Endothelial cell of coronary artery (primary cell): ENCODE data around the gene PPP2R3C. TPM values are rescaled to one million over a fixed set of nuclear protein-coding genes. Genes with fewer than 3 reads are reported as not detected.

Source experiments
- total RNA-seq: library from RNA; depleted of rRNA; stranded (reverse); fragments of >200 nt; gene quantifications from 2 replicates; pipeline ENCODE4 v1.2.3, GENCODE V29; 2014

The PPP2R3C gene
- 31.3 and 40.3 TPM in 2 replicates for total RNA-seq

DNA sequence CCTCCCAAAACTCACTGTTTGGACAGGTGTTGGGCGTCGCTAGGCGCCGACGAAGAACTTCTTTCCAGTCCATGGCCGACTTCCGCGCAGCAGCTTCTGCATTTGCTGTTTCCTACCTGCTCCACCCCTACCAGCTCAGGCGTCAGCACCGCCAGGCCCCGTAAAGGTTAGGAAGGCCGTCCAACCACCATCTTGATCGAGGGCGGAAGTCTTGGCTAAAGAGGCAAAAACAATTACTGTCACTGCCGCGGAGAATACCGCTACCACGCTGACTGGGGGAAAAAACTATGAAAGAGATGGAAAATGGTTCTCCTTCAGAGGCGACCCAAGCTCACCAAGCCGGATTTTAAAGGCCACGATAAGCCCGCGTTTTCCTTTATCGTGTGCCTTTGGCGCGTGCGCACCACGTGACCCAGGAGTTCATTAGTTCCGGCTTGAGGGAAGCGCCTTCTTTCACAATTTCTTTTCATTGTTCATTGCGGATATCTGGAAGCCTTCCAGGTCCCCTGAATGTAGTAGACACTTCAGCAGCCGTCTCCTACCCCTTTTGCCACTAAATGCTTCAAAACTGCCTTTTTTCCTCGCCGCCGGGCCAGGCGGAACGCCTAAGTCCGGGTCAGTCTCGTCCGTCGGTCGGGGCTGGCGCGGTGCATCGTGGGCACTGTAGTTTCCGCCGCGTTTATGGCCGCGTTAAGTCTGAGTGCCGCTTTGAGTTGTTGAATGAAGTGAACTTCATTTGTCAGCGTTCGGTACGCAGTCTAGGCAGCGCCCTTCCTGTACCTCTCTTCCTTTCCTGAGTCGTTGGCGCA lies at the start of gene PPP2R3C, which contains the start of gene PRORP:
TSS of gene PPP2R3C (minus strand) at position 104 of the 809 bp plus-strand sequence. CDS start at position 73, 31 bp downstream.
TSS of gene PRORP (plus strand) at position 666 of the 809 bp plus-strand sequence. CDS start 694 bp downstream, outside the sequence.

DNA sequence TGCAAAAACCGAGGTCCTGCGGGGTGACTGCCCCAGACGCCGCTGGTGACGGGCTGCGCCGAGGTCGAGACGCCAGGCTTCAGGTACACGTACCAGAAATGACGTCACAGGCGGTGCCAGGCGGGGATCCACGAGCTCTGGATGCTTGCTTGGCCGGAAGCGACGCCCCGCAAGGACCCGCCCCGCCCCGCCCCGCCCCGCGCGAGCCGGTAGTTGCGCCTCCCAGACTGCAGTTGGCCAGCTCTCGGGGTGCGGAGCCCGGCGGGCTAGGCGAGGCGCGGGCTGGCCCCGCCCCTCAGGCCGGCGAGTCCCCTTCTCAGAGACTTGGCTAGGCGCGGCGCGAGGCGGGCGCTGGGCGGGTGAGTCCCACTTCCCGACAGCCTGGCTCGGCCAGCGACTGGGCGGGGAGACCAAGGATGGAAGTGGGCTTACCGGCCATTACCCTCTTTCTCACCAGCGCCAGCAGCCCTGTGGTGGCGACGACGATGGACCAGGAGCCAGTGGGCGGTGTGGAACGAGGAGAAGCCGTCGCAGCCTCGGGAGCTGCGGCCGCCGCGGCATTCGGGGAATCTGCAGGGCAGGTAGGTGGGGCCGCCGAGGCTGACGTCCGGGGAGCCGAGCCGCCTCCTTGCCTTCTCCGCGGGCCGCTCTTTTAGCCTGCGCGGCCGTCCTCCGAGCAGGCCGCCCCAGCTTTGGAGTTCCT lies 75.6 kb downstream of the PPP2R3C start, which contains the start of gene FAM177A1:
TSS of gene FAM177A1 (plus strand) at position 225 of the 703 bp plus-strand sequence. CDS start at position 417, 192 bp downstream.

Other genes starting within 250 kb of the PPP2R3C start
- gene BAZ1A, start 246.6 kb downstream of the PPP2R3C start, total RNA-seq: 43.9 and 52.3 TPM in 2 replicates
- 70.7 and 79.6 TPM in 2 replicates for gene SRP54, start 139.0 kb downstream of the PPP2R3C start, total RNA-seq
- 30.1 and 46.3 TPM in 2 replicates for gene FAM177A1, start 75.7 kb downstream of the PPP2R3C start, total RNA-seq
- gene PRORP, start 562 bp upstream of the PPP2R3C start, total RNA-seq: 19.9 and 21.6 TPM in 2 replicates
- gene PSMA6, start 170.4 kb upstream of the PPP2R3C start, total RNA-seq: 246 and 312 TPM in 2 replicates